ENCODE measurements around the gene CACNA1S. TPM values are rescaled to one million over a fixed set of nuclear protein-coding genes. Genes with fewer than 3 reads are reported as not detected.

The CACNA1S gene
- total RNA-seq, 1 donor from 2014 or later = 43.3 TPM

DNA sequence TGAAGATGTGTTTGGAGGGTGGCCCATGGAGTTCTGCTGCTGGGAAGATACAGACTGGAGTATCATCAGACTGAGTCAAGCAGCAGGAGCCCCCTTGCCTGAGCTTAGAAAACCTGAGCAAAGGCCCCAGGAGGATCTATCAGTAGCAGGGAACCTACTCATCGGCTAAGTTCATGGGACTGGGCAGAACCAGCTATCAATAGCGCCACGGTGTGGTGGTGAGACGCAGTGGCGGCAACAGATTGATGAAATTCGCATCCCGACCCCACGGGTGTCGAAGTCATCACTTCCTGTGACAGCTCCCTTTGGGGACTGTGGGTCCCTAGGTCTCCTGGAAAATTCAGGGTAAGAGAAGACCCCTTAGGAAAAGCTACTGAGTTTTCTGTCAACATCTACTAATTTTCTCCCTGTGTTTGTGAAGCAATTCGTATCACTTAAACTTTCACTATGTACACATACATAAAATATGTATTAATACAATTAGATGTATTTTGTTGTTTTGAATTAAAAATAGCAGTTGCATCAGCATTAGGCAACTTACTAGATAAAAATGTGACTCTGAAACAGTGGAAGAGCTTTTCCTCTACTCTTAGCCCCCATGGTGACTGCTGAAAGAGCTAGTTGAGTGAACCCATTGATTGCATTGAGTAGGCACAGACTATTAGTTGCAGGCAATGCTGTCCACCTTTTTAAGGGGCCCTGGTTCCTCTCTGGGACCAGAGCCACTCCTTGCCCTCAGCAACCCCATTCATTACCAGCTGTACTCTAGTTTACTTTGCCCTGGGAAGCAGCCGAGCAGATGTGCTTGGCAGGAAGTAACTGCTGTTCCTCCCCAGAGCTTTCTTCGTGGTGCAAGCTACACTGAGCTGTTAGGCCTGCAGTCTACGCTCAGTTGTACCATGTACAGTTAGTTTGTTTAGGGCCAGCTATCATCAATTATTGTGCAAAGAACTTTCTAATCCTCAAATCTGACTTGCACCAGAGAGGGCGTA is 7.3 kb upstream of the CACNA1S start:
- Histone ChIP-seq H3K36me3 (ENCODE audit: control insufficient read depth in 3 of 3, insufficient read depth in 3 of 3, low read length in 3 of 3) (no peaks in the 10 kb centered on the region), H3K27ac (ENCODE audit: low read depth, low read length) (no peak overlapping the region), H3K9ac (ENCODE audit: low read depth in 1 of 3, low read length in 3 of 3) (no peak overlapping the region), H3K4me3 (ENCODE audit: low read length in 3 of 3) (no peak overlapping the region), H3K27me3 (ENCODE audit: control insufficient read depth in 3 of 3, insufficient read depth in 3 of 3, low read length in 3 of 3) (peaks cover 0 to 6% (median 0%) of the 10 kb centered on the region in 3 donors), H3K4me1 (ENCODE audit: control insufficient read depth in 3 of 3, insufficient read depth in 3 of 3, low read length in 3 of 3) (peaks cover 0 to 18% (median 12%) of the 10 kb centered on the region in 3 donors), H3K9me3 (ENCODE audit: control insufficient read depth in 3 of 3, low read length in 3 of 3) (no peaks in the 10 kb centered on the region)

GRCh38 chr1:201116091-201116490 is 3.9 kb upstream of the CACNA1S start:
- H3K9ac ChIP-seq (ENCODE audit: low read depth in 1 of 3, low read length in 3 of 3) = no peak overlapping the region

DNA sequence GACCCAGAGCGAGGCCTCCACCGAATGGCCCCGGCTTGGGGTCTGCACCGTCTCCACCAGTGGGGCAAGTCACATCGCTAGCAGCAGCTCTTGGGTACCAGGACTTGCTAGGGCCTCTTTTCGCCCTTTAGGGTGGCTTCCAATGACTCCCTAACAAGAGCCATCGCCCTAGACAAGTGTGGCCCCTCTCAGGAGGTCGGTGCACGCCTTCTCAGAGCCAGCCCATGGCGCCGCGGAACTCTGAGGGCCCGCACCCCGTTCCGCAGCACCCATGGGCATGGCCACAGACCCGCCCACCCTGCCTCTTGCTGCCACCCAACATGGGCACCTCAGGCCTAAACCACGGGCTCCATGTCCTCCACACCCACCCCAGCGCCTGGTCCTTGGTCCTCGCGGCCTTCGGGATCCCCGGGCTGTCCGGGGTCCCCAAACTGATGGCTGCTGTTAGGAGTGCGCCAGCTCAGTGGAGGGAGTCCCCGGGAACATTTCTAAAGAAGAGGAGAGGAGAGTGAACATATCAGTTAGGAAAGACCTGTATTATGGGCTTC is 3.2 kb upstream of the CACNA1S start:
- Histone ChIP-seq H3K9ac (ENCODE audit: low read depth in 1 of 3, low read length in 3 of 3) (peak overlapping the region in 1 of 3 donors; percentile 60), H3K4me1 (ENCODE audit: control insufficient read depth in 3 of 3, insufficient read depth in 3 of 3, low read length in 3 of 3) (peaks cover 20 to 50% (median 29%) of the 10 kb centered on the region in 3 donors), H3K9me3 (ENCODE audit: control insufficient read depth in 3 of 3, low read length in 3 of 3) (no peaks in the 10 kb centered on the region), H3K27ac (ENCODE audit: low read depth, low read length) (no peak overlapping the region), H3K36me3 (ENCODE audit: control insufficient read depth in 3 of 3, insufficient read depth in 3 of 3, low read length in 3 of 3) (peaks cover 0 to 1% (median under 1%) of the 10 kb centered on the region in 3 donors), H3K27me3 (ENCODE audit: control insufficient read depth in 3 of 3, insufficient read depth in 3 of 3, low read length in 3 of 3) (no peaks in the 10 kb centered on the region), H3K4me3 (ENCODE audit: low read length in 3 of 3) (peak overlapping the region in 1 of 3 donors; percentile 91)

More at GRCh38 chr1:201116091-201116490, 3.9 kb upstream of the CACNA1S start:
- Histone ChIP-seq H3K27me3 (ENCODE audit: control insufficient read depth in 3 of 3, insufficient read depth in 3 of 3, low read length in 3 of 3) (no peaks in the 10 kb centered on the region), H3K36me3 (ENCODE audit: control insufficient read depth in 3 of 3, insufficient read depth in 3 of 3, low read length in 3 of 3) (no peaks in the 10 kb centered on the region), H3K9me3 (ENCODE audit: control insufficient read depth in 3 of 3, low read length in 3 of 3) (no peaks in the 10 kb centered on the region), H3K4me3 (ENCODE audit: low read length in 3 of 3) (no peak overlapping the region), H3K27ac (ENCODE audit: low read depth, low read length) (no peak overlapping the region), H3K4me1 (ENCODE audit: control insufficient read depth in 3 of 3, insufficient read depth in 3 of 3, low read length in 3 of 3) (peaks cover 19 to 44% (median 29%) of the 10 kb centered on the region in 3 donors)

GRCh38 chr1:201114245-201115131 is 2.3 kb upstream of the CACNA1S start:
- H3K27ac ChIP-seq (ENCODE audit: low read depth, low read length) = peak overlapping the region; percentile 97
- H3K9ac ChIP-seq (ENCODE audit: low read depth in 1 of 3, low read length in 3 of 3) = peak overlapping the region; percentile 76 to 87 (median 78)
- no peaks in the 10 kb centered on the region for H3K27me3 ChIP-seq (ENCODE audit: control insufficient read depth in 3 of 3, insufficient read depth in 3 of 3, low read length in 3 of 3)

GRCh38 chr1:201113451-201114244 is 1.4 kb upstream of the CACNA1S start:
- Histone ChIP-seq H3K4me3 (ENCODE audit: low read length in 3 of 3) (peak overlapping the region; percentile 81 to 91 (median 87)), H3K9me3 (ENCODE audit: control insufficient read depth in 3 of 3, low read length in 3 of 3) (no peaks in the 10 kb centered on the region), H3K27ac (ENCODE audit: low read depth, low read length) (peak overlapping the region; percentile 97), H3K9ac (ENCODE audit: low read depth in 1 of 3, low read length in 3 of 3) (peak overlapping the region; percentile 13 to 98 (median 67)), H3K27me3 (ENCODE audit: control insufficient read depth in 3 of 3, insufficient read depth in 3 of 3, low read length in 3 of 3) (no peaks in the 10 kb centered on the region), H3K36me3 (ENCODE audit: control insufficient read depth in 3 of 3, insufficient read depth in 3 of 3, low read length in 3 of 3) (peaks cover 6 to 15% (median 11%) of the 10 kb centered on the region in 3 donors), H3K4me1 (ENCODE audit: control insufficient read depth in 3 of 3, insufficient read depth in 3 of 3, low read length in 3 of 3) (peaks cover 35 to 51% (median 40%) of the 10 kb centered on the region in 3 donors)

More at GRCh38 chr1:201114245-201115131, 2.3 kb upstream of the CACNA1S start:
- peak overlapping the region; percentile 81 to 91 (median 87) for H3K4me3 ChIP-seq (ENCODE audit: low read length in 3 of 3)
- H3K9me3 ChIP-seq (ENCODE audit: control insufficient read depth in 3 of 3, low read length in 3 of 3) = no peaks in the 10 kb centered on the region
- H3K4me1 ChIP-seq (ENCODE audit: control insufficient read depth in 3 of 3, insufficient read depth in 3 of 3, low read length in 3 of 3) = peaks cover 30 to 50% (median 38%) of the 10 kb centered on the region in 3 donors
- H3K36me3 ChIP-seq (ENCODE audit: control insufficient read depth in 3 of 3, insufficient read depth in 3 of 3, low read length in 3 of 3) = peaks cover 6 to 10% (median 9%) of the 10 kb centered on the region in 3 donors

DNA sequence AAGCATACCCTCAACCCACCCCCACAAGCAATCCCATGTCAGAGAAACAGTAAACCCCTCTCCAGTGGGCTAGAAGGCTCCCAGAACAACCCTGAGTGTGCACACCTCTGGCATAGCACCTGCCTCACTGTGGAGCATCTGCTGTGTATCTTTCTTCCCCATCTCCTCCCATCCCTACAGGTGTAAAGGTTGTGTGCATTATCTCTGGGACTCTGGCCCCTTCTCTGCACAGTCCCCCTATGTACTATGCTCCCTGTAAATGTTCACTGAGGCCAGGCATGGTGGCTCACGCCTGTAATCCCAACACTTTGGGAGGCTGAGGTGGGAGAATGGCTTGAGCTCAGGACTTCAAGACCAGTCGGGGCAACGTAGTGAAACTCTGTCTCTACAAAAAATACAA is 700 bp upstream of the CACNA1S start:
- H3K4me1 ChIP-seq (ENCODE audit: control insufficient read depth in 3 of 3, insufficient read depth in 3 of 3, low read length in 3 of 3) = peaks cover 43 to 58% (median 47%) of the 10 kb centered on the region in 3 donors
- no peaks in the 10 kb centered on the region for H3K27me3 ChIP-seq (ENCODE audit: control insufficient read depth in 3 of 3, insufficient read depth in 3 of 3, low read length in 3 of 3)
- peak overlapping the region; percentile 9 to 45 (median 36) for H3K4me3 ChIP-seq (ENCODE audit: low read length in 3 of 3)
- H3K36me3 ChIP-seq (ENCODE audit: control insufficient read depth in 3 of 3, insufficient read depth in 3 of 3, low read length in 3 of 3) = peaks cover 6 to 17% (median 14%) of the 10 kb centered on the region in 3 donors
- H3K9me3 ChIP-seq (ENCODE audit: control insufficient read depth in 3 of 3, low read length in 3 of 3) = no peaks in the 10 kb centered on the region
- H3K9ac ChIP-seq (ENCODE audit: low read depth in 1 of 3, low read length in 3 of 3) = peak overlapping the region; percentile 43 to 98 (median 67)
- peak overlapping the region; percentile 97 for H3K27ac ChIP-seq (ENCODE audit: low read depth, low read length)

DNA sequence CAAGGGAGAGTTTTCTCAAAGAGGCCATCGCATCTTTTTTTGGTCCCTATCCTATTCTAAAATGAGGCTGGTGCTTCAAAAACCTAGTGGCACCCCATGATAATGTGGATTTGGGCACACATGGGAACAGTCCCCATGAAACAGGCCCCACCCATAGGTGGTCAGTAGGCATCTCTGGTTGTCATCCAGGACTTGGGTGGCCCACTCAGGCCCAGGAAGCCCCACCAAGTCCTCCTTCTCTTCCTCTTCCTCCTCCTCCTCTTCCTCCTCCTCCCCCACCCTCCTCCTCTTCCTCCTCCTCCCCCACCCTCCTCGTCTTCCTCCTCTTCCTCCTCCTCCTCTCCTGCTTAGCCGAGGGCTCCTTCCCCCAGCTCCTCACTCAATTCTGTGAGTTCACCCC is 554 bp downstream of the CACNA1S start:
- H3K27ac ChIP-seq (ENCODE audit: low read depth, low read length) = peak overlapping the region; percentile 97
- H3K4me1 ChIP-seq (ENCODE audit: control insufficient read depth in 3 of 3, insufficient read depth in 3 of 3, low read length in 3 of 3) = peaks cover 55 to 71% (median 59%) of the 10 kb centered on the region in 3 donors
- peak overlapping the region; percentile 95 to 98 (median 96) for H3K9ac ChIP-seq (ENCODE audit: low read depth in 1 of 3, low read length in 3 of 3)
- peaks cover 9 to 21% (median 19%) of the 10 kb centered on the region in 3 donors for H3K36me3 ChIP-seq (ENCODE audit: control insufficient read depth in 3 of 3, insufficient read depth in 3 of 3, low read length in 3 of 3)
- H3K27me3 ChIP-seq (ENCODE audit: control insufficient read depth in 3 of 3, insufficient read depth in 3 of 3, low read length in 3 of 3) = no peaks in the 10 kb centered on the region
- H3K4me3 ChIP-seq (ENCODE audit: low read length in 3 of 3) = peak overlapping the region; percentile 75 to 89 (median 81)
- H3K9me3 ChIP-seq (ENCODE audit: control insufficient read depth in 3 of 3, low read length in 3 of 3) = no peaks in the 10 kb centered on the region

GRCh38 chr1:201111156-201111555 is 1.1 kb downstream of the CACNA1S start:
- Histone ChIP-seq H3K4me1 (ENCODE audit: control insufficient read depth in 3 of 3, insufficient read depth in 3 of 3, low read length in 3 of 3) (peaks cover 60 to 76% (median 64%) of the 10 kb centered on the region in 3 donors), H3K27ac (ENCODE audit: low read depth, low read length) (peak overlapping the region; percentile 97), H3K9ac (ENCODE audit: low read depth in 1 of 3, low read length in 3 of 3) (peak overlapping the region; percentile 71 to 98 (median 96)), H3K36me3 (ENCODE audit: control insufficient read depth in 3 of 3, insufficient read depth in 3 of 3, low read length in 3 of 3) (peaks cover 9 to 22% (median 21%) of the 10 kb centered on the region in 3 donors), H3K9me3 (ENCODE audit: control insufficient read depth in 3 of 3, low read length in 3 of 3) (no peaks in the 10 kb centered on the region), H3K27me3 (ENCODE audit: control insufficient read depth in 3 of 3, insufficient read depth in 3 of 3, low read length in 3 of 3) (no peaks in the 10 kb centered on the region), H3K4me3 (ENCODE audit: low read length in 3 of 3) (peak overlapping the region; percentile 75 to 89 (median 81))

All from skeletal muscle tissue (tissue), 4 donors.